GM12892 (cell line): ENCODE results near the gene EFS.

Experiments
- POLR2A ChIP-seq: IDR thresholded peaks from 2 replicates; pipeline ENCODE4 v1.6.1; 2011; ENCODE audit warnings: low read depth, low read length, control low read depth
- POLR2AphosphoS5 ChIP-seq: IDR thresholded peaks from 2 replicates; pipeline ENCODE4 v1.6.1; 2011; ENCODE audit warnings: low read depth, low read length, control low read depth
- TAF1 ChIP-seq: IDR thresholded peaks from 2 replicates; pipeline ENCODE4 v1.6.1; 2011; ENCODE audit warnings: low read depth, mild to moderate bottlenecking, control low read depth, low read length, borderline replicate concordance

- TF ChIP-seq POLR2AphosphoS5 (no peak), POLR2A (no peak), TAF1 (no peak)
Measured at GRCh38 chr14:23407516-23408306, 42.7 kb upstream of the EFS start, which contains the start of gene MYH6.
